ENCODE results near the gene TAX1BP3.

The TAX1BP3 gene

GRCh38 chr17:3682033-3682432 is 13.7 kb upstream of the TAX1BP3 start:
- no peak for TF ChIP-seq CTCF (IDR thresholded peaks at IDR 0.05)

GRCh38 chr17:3681565-3681964 is 13.2 kb upstream of the TAX1BP3 start:
- TF ChIP-seq CTCF (IDR thresholded peaks at IDR 0.05) = no peak

GRCh38 chr17:3681057-3681456 is 12.7 kb upstream of the TAX1BP3 start:
- no peak for TF ChIP-seq CTCF (IDR thresholded peaks at IDR 0.05)

GRCh38 chr17:3679531-3680126 is 11.3 kb upstream of the TAX1BP3 start:
- TF ChIP-seq CTCF (IDR thresholded peaks at IDR 0.05) = no peak

GRCh38 chr17:3678821-3679530 is 10.6 kb upstream of the TAX1BP3 start:
- no peak for TF ChIP-seq CTCF (IDR thresholded peaks at IDR 0.05)

- no peak for TF ChIP-seq CTCF (IDR thresholded peaks at IDR 0.05)
Measured at GRCh38 chr17:3678095-3678820, 9.9 kb upstream of the TAX1BP3 start.

- TF ChIP-seq CTCF (IDR thresholded peaks at IDR 0.05) = no peak
Measured at GRCh38 chr17:3675886-3676285, 7.5 kb upstream of the TAX1BP3 start.

All from LNCAP (cell line).